H1 (cell line): ENCODE data around the gene IQUB. TPM values are rescaled to one million over a fixed set of nuclear protein-coding genes. Genes with fewer than 3 reads are reported as not detected.

Experiments used
- CBX8 ChIP-seq: fragments of 300-800, 300-1000 bp; sonication (generic); IDR thresholded peaks from 2 replicates; pipeline ENCODE4 v1.7.1; 2016; ENCODE audit warnings: low read depth, low read length, borderline replicate concordance
- KDM5A ChIP-seq: fragments of 200-600 bp; IDR thresholded peaks from 2 replicates; pipeline ENCODE4 v1.7.1; 2012; ENCODE audit warnings: mild to moderate bottlenecking, low read length, inconsistent platforms, mixed read lengths
- TAF1 ChIP-seq: IDR thresholded peaks from 2 replicates; pipeline ENCODE4 v1.6.1; 2011; ENCODE audit warnings: mild to moderate bottlenecking, low read depth, low read length
- ZNF274 ChIP-seq: IDR thresholded peaks from 2 replicates; pipeline ENCODE4 v1.7.0; 2012; ENCODE audit warnings: low read length, borderline replicate concordance; ENCODE audit errors: extremely low read depth
- polyA plus RNA-seq, 7 experiments: library from polyadenylated mRNA; depleted of rRNA in 3 of 7; stranded (reverse) in 5 of 7; unstranded in 2 of 7; fragments of >200 nt in 5 of 7; fragments of 200-250 nt in 2 of 7; gene quantifications; 1 replicate in 5 of 7; 2 replicates in 1 of 7; 4 replicates in 1 of 7; pipeline versions ENCODE4 v1.2.1 to v1.2.3, GENCODE V29; 2011 to 2013; ENCODE audit warnings: missing spikeins in 2 of 7, mixed read lengths in 2 of 7
- total RNA-seq: library from RNA; stranded (reverse); fragmentation: NEBNext Ultra II Directional; extraction: Animal tissue kit (Norgen Biotek cat#: 25700); gene quantifications from 2 replicates; pipeline ENCODE4 v1.2.1, GENCODE V29; 2021

IQUB gene
- total and polyA plus RNA-seq, 2 of the 8 experiments (the other 6 are each of a cell fraction or from before 2014, with no cell fraction given): 0.12 to 0.82 TPM

DNA sequence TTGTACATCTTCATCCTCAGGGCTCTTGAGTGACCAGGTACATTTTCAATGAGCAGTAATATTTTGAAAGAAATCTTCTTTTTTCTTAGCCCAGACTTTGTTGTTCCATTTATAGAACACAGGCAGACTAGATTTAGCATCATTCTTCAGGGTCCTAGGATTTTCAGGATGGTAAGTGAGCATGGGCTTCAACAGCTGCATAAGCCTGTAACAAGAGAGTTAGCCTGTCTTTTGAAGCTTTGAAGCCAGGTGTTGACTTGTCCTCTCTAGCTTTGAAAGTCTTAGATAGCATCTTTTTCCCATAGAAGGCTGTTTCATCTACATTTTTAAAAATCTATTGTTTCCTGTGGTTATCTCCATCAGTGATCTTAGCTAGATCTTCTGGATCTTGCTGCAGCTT is 27.7 kb upstream of the IQUB start (continued):
- TF ChIP-seq TAF1 (no peak), CBX8 (no peak), ZNF274 (no peak), KDM5A (no peak)
